Glomerular visceral epithelial cell (primary cell): ENCODE data around the gene ZNF358.

ENCODE experiments used
- DNase-seq: peaks from one replicate; pipeline ENCODE4 v3.0.0-alpha.2; 2016; ENCODE audit errors: extremely low spot score

Gene ZNF358

DNA sequence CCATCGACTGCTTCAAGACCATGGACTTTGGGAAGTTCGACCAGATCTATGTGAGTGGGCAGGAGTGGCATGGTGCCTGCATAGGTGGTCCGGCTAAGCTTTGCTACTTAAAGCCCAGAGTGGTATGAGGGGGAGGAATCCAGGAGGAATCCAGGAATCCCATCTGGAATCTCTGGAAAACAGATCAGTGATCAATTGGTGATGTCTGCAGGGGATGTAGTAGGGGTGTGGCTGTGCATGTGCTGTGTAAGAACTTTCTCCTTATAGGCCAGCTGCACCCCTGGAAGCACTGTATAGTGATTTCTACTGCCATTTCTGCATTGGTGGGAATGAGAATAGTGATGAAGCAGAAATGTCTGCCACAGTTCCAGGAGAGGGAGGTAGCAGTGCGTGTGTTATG is 43.2 kb downstream of the ZNF358 start:
- no peak for DNase-seq

DNA sequence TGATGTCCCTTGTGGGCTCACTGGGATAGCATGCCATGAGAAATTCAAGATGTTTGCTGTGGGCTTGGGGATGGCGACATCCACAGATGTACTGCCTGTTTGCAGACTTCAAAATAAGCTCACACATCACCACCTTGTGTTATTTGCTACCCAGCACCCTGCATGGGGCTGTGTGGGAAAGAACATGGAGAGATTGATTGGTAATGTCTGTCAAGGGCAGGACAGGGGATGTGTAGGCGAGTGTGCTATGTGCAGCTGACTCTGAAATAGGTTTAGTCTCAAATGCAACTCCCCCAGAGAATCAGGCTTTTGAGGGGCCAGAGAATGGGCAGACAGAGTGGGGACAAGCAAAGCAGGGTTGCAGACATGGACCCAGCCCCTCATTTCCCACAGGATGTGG is 44.4 kb downstream of the ZNF358 start:
- no peak for DNase-seq

DNA sequence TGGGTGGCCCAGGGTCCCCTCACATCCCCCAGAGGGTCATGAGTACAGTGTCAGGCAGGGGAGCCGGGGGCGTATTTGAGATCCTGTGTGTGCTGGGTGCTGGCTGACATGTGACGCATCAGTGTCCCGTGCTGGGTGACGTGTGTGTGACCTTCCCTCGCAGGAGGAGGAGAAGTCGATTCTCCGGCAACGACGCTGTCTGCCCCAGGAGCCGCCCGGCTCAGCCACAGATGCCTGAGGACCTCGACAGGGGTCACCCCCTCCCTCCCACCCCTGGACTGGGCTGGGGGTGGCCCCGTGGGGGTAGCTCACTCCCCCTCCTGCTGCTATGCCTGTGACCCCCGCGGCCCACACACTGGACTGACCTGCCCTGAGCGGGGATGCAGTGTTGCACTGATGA is 45.4 kb downstream of the ZNF358 start:
- DNase-seq, result no peak

DNA sequence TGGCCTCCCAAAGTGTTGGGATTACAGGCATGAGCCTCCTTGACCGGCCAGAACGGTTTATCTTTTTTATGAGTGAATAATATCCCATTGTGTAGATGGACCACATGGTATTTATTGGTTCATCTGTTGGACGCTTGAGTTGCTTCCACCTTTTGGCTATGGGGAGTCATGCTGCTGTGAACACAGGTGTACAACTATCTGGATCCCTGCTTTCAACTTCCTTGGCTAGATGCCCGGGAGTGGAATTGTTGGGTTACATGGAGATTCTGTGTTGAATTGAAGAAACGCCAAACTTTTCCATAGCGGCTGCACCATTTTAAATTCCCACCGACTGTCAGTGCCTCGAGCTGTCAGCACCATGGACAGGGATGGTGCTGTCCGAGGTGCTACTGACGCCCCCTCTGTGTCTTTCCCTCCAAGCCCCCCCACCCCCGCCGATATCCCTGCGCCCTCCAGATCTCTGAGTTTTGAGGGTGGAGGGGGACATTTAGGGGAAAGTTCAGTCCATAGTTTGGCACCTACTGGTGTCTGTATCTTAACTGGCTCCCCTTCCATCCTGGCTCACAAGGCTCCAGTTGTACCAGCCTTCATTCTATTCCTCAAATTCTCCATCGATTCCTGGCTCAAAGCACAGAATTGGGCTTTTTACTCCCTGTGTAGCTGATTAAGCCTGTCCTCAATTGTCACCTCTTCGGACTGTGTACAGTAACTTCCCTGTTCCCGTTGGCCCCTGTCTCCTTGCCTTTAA is 46.9 kb downstream of the ZNF358 start:
- no peak for DNase-seq

DNA sequence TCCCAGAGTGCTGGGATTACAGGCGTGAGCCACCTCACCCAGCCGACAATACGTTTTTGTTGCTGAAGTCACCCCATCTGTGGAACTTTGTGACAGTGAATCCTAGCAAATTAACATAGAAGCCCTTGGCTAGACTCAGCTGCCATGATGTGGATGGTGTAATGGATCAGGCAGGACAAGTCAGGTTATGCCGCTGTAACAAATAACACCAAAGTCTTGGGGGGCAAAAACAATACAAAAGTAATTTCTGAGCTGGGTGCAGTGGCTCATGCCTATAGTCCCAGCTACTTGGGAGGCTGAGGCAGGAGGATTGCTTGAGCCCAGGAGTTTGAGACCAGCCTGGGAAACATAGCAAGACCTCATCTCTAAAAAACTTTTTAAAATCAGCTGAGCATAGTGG is 49.0 kb downstream of the ZNF358 start:
- no peak for DNase-seq

DNA sequence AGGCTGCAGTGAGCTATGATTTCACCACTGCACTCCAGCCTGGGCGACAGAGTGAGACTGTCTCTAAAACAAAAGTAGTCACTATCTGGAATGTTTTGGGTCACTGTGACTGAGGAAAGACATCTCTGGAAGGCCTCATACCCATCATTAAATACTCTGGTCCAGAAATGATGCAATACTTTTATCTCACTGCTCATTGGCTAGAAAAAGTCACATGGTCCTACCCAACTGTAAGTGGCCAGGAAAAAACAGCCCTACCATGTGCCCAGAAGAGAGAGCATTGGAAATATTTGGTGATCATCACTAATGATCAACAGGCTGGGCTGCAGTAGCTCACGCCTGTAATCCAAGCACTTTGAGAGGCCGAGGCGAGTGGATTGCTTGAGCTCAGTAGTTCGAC is 49.4 kb downstream of the ZNF358 start:
- no peak for DNase-seq
